H9 (cell line): ENCODE measurements around the gene DEPP1. TPM values are rescaled to one million over a fixed set of nuclear protein-coding genes. Genes with fewer than 3 reads are reported as not detected.

Source experiments
- DNase-seq: peaks from one replicate; pipeline ENCODE4 v3.0.0-alpha.2; 2017
- H2AFZ ChIP-seq: one replicate; pipeline ENCODE4 v1.6.1; 2013; ENCODE audit warnings: mild to moderate bottlenecking, low read length, control low read depth, moderate library complexity
- H2AK5ac ChIP-seq: 2 replicates; pipeline ENCODE4 v1.6.1; 2013; ENCODE audit warnings: low read length, control low read depth, mixed read lengths; ENCODE audit not compliant: insufficient read length
- H2BK120ac ChIP-seq: one replicate; pipeline ENCODE4 v1.6.1; 2013; ENCODE audit warnings: low read depth, mild to moderate bottlenecking, low read length, control low read depth, inconsistent platforms; ENCODE audit not compliant: poor library complexity, severe bottlenecking
- H2BK12ac ChIP-seq: 2 replicates; pipeline ENCODE4 v1.6.1; 2013; ENCODE audit warnings: low read length, control low read depth, mixed read lengths, low read depth; ENCODE audit not compliant: insufficient read length
- H2BK15ac ChIP-seq: 2 replicates; pipeline ENCODE4 v1.6.1; 2013; ENCODE audit warnings: low read depth, low read length, control low read depth
- H2BK20ac ChIP-seq: one replicate; pipeline ENCODE4 v1.6.1; 2013; ENCODE audit warnings: low read depth, mild to moderate bottlenecking, low read length, control low read depth, inconsistent platforms; ENCODE audit not compliant: poor library complexity, severe bottlenecking
- H2BK5ac ChIP-seq: 2 replicates; pipeline ENCODE4 v1.6.1; 2013; ENCODE audit warnings: low read length, control low read depth, mixed read lengths; ENCODE audit not compliant: insufficient read length
- H3K14ac ChIP-seq: 2 replicates; pipeline ENCODE4 v1.6.1; 2013; ENCODE audit warnings: low read length, control low read depth; ENCODE audit not compliant: insufficient read depth
- H3K18ac ChIP-seq: 2 replicates; pipeline ENCODE4 v1.6.1; 2013; ENCODE audit warnings: low read depth, mild to moderate bottlenecking, mixed read lengths, low read length, control low read depth; ENCODE audit not compliant: insufficient read length
- H3K23ac ChIP-seq: 2 replicates; pipeline ENCODE4 v1.6.1; 2013; ENCODE audit warnings: low read length, control low read depth, mixed read lengths, low read depth; ENCODE audit not compliant: insufficient read length
- H3K23me2 ChIP-seq: 2 replicates; pipeline ENCODE4 v1.6.1; 2013; ENCODE audit warnings: low read depth, mild to moderate bottlenecking, mixed read lengths, low read length, control low read depth; ENCODE audit not compliant: insufficient read length, poor library complexity, severe bottlenecking
- H3K27ac ChIP-seq: 2 replicates; pipeline ENCODE4 v1.5.1; 2013; ENCODE audit warnings: low read length, control low read depth, mixed read lengths, low read depth; ENCODE audit not compliant: insufficient read length
- H3K27me3 ChIP-seq: 2 replicates; pipeline ENCODE4 v1.6.1; 2013; ENCODE audit warnings: low read length, control low read depth, inconsistent platforms; ENCODE audit not compliant: insufficient read depth
- H3K4ac ChIP-seq: 2 replicates; pipeline ENCODE4 v1.6.1; 2013; ENCODE audit warnings: low read depth, mild to moderate bottlenecking, control low read depth, inconsistent platforms, low read length, moderate library complexity
- H3K4me1 ChIP-seq: 2 replicates; pipeline ENCODE4 v1.6.1; 2013; ENCODE audit warnings: low read length, control low read depth, inconsistent platforms; ENCODE audit not compliant: insufficient read depth
- H3K4me2 ChIP-seq: 2 replicates; pipeline ENCODE4 v1.6.1; 2013; ENCODE audit warnings: low read length, control low read depth, mixed read lengths; ENCODE audit not compliant: insufficient read length, insufficient read depth
- H3K56ac ChIP-seq: 2 replicates; pipeline ENCODE4 v1.6.1; 2013; ENCODE audit warnings: low read depth, mild to moderate bottlenecking, mixed read lengths, low read length, control low read depth; ENCODE audit not compliant: insufficient read length
- H3K79me1 ChIP-seq: 2 replicates; pipeline ENCODE4 v1.6.1; 2013; ENCODE audit warnings: low read depth, mild to moderate bottlenecking, moderate library complexity, low read length, control low read depth, inconsistent platforms; ENCODE audit not compliant: insufficient read depth, poor library complexity, severe bottlenecking
- H3K79me2 ChIP-seq: 2 replicates; pipeline ENCODE4 v1.6.1; 2013; ENCODE audit warnings: low read length, control low read depth, inconsistent platforms; ENCODE audit not compliant: insufficient read depth
- H3K9ac ChIP-seq: 2 replicates; pipeline ENCODE4 v1.6.1; 2013; ENCODE audit warnings: low read length, control low read depth, mixed read lengths; ENCODE audit not compliant: insufficient read length; ENCODE audit errors: extremely low read depth
- H3K9me3 ChIP-seq: one replicate; pipeline ENCODE4 v1.6.1; 2013; ENCODE audit warnings: low read depth, low read length, inconsistent platforms; ENCODE audit not compliant: control insufficient read depth
- H3T11ph ChIP-seq: one replicate; pipeline ENCODE4 v1.6.1; 2013; ENCODE audit warnings: mild to moderate bottlenecking, low read length, control low read depth, inconsistent platforms
- H4K20me1 ChIP-seq: one replicate; pipeline ENCODE4 v1.6.1; 2013; ENCODE audit not compliant: control insufficient read depth, insufficient read length, insufficient read depth
- H4K5ac ChIP-seq: 2 replicates; pipeline ENCODE4 v1.6.1; 2013; ENCODE audit warnings: low read depth, mild to moderate bottlenecking, mixed read lengths, low read length, control low read depth; ENCODE audit not compliant: insufficient read length
- H4K8ac ChIP-seq: replicated peaks from 2 replicates; pipeline ENCODE4 v1.6.1; 2013; ENCODE audit warnings: low read length, control low read depth, mixed read lengths, low read depth; ENCODE audit not compliant: insufficient read length
- H4K91ac ChIP-seq: 2 replicates; pipeline ENCODE4 v1.6.1; 2013; ENCODE audit warnings: low read depth, mild to moderate bottlenecking, moderate library complexity, mixed read lengths, low read length, control low read depth; ENCODE audit not compliant: insufficient read length
- H3K27ac Mint-ChIP-seq, 3 experiments: 2 replicates in 2 of 3; 3 replicates in 1 of 3; pipeline ENCODE4 v1.8.0; 2020 to 2021; ENCODE audit warnings: mixed read lengths in 3 of 3, mild to moderate bottlenecking in 1 of 3, moderate library complexity in 1 of 3
- H3K27me3 Mint-ChIP-seq: 2 replicates; pipeline ENCODE4 v1.8.0; 2021; ENCODE audit warnings: low read depth, mild to moderate bottlenecking, moderate library complexity, mixed read lengths
- H3K36me3 Mint-ChIP-seq, 3 experiments: 2 replicates in 2 of 3; 3 replicates in 1 of 3; pipeline ENCODE4 v1.8.0; 2020 to 2021; ENCODE audit warnings: low read depth in 3 of 3, mixed read lengths in 3 of 3; ENCODE audit not compliant: insufficient read depth in 1 of 3
- H3K4me1 Mint-ChIP-seq, 2 experiments: 2 replicates each; pipeline ENCODE4 v1.8.0; 2020; ENCODE audit warnings: mixed read lengths in 2 of 2
- H3K4me3 Mint-ChIP-seq, 2 experiments: 2 replicates in 1 of 2; 3 replicates in 1 of 2; pipeline ENCODE4 v1.8.0; 2020 to 2021; ENCODE audit warnings: mild to moderate bottlenecking in 2 of 2, mixed read lengths in 2 of 2, moderate library complexity in 1 of 2
- H3K9me3 Mint-ChIP-seq, 2 experiments: 2 replicates in 1 of 2; 3 replicates in 1 of 2; pipeline ENCODE4 v1.8.0; 2020; ENCODE audit warnings: mild to moderate bottlenecking in 2 of 2, mixed read lengths in 2 of 2, moderate library complexity in 1 of 2
- WGBS: extraction: QIAGEN DNeasy Blood & Tissue Kit; methylation state at CpG from one replicate; pipeline ENCODE4 v1.1.7; 2013; ENCODE audit warnings: missing lambda C conversion rate, low lambda C conversion rate, mixed read lengths; ENCODE audit not compliant: insufficient read length; ENCODE audit errors: extremely low coverage; 5-methylcytosine and 5-hydroxymethylcytosine counted together
- total RNA-seq: library from RNA; stranded (reverse); gene quantifications from 2 replicates; pipeline ENCODE4 v1.2.1, GENCODE V29; 2021
- TF ChIP-seq, protein P1 (sequence below): fragments of 200-600 bp; sonication (generic); conservative IDR thresholded peaks from 3 replicates; pipeline ENCODE4 v1.8.0; 2021; ENCODE audit warnings: antibody characterized with exemption, mild to moderate bottlenecking

DEPP1 gene
- total RNA-seq, 1 experiment from 2014 or later: 2.4 TPM

DNA sequence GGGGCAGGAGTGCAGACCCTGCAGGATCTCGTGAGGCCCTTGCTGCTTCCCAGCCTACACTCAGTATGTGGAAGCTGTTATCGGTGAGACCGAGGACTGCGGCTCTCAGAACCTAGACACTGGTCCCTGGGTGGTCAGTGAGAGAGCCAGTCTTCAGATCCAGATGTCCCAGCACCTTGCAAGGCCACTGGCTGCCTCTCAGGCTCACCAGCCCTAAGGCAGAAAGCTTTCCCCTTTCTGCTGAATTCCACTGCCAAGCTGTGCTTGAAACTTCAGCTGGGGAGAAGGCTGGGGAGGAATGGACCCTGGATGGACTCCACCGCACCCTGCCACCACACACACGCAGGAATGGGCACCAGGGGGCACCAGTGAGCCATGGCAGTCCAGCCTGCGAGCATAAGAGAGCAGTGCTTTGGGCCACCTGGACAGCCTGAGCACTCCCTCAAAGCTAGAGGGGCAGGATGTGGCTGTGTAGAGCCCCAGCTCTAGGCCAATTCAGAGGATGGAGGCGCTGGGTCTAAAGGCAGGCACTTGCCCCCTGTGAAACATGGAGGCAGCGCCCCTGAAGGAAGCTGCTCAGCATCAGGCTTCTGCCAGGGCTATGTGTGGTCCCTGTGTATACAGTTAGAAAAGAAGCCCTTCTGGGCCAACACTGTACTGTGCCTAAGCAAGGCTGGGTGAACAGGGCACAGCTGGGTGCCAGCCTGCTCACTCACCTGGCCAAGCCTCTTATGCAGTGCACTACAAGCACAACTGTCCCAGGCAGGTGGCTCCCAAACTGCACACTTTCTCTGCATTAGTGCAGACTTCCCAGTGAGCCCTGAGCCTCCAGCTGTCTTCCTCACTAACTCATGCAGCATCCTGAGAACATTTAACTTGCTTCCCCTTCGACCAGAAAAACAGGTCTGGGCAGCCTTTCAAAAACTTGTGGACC, 45.8 kb downstream of the DEPP1 start:
- WGBS: no CpG with 5 or more reads among the region's 10 CpGs
- no peak overlapping the region for H3K4me3 Mint-ChIP-seq
- H3K4me2 ChIP-seq: no peak overlapping the region
- H3K23ac ChIP-seq: no peak overlapping the region
- H3K27ac Mint-ChIP-seq: no peak overlapping the region
- TF ChIP-seq, protein P1, sequence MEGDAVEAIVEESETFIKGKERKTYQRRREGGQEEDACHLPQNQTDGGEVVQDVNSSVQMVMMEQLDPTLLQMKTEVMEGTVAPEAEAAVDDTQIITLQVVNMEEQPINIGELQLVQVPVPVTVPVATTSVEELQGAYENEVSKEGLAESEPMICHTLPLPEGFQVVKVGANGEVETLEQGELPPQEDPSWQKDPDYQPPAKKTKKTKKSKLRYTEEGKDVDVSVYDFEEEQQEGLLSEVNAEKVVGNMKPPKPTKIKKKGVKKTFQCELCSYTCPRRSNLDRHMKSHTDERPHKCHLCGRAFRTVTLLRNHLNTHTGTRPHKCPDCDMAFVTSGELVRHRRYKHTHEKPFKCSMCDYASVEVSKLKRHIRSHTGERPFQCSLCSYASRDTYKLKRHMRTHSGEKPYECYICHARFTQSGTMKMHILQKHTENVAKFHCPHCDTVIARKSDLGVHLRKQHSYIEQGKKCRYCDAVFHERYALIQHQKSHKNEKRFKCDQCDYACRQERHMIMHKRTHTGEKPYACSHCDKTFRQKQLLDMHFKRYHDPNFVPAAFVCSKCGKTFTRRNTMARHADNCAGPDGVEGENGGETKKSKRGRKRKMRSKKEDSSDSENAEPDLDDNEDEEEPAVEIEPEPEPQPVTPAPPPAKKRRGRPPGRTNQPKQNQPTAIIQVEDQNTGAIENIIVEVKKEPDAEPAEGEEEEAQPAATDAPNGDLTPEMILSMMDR: peak; percentile 97
- no peak overlapping the region for H2BK15ac ChIP-seq
- no peak overlapping the region for H3K4ac ChIP-seq
- H2BK12ac ChIP-seq: no peak overlapping the region
- no peak overlapping the region for H2AK5ac ChIP-seq
- no peak overlapping the region for H2BK20ac ChIP-seq
- no peak overlapping the region for H3K18ac ChIP-seq
- no peaks in the 10 kb centered on the region; a peak in 1 of 5 replicates for H3K9me3 Mint-ChIP-seq
- DNase-seq: peak; percentile 90
- H3K14ac ChIP-seq: no peak overlapping the region
- H3K9ac ChIP-seq: no peak overlapping the region
- H2BK5ac ChIP-seq: no peak overlapping the region
- no peaks in the 10 kb centered on the region; the same call in 1 of the 2 replicates for H3K4me1 ChIP-seq
- no peaks in the 10 kb centered on the region for H3K9me3 ChIP-seq
- H3K23me2 ChIP-seq: no peaks in the 10 kb centered on the region
- H4K8ac ChIP-seq: no peak overlapping the region
- H3K4me1 Mint-ChIP-seq: peaks cover 0 to 8% of the 10 kb centered on the region in 2 experiments; a peak in 3 of 4 replicates
- H3K27me3 ChIP-seq: no peaks in the 10 kb centered on the region
- H3K56ac ChIP-seq: no peak overlapping the region
- no peak overlapping the region for H2BK120ac ChIP-seq
- H3K79me2 ChIP-seq: no peaks in the 10 kb centered on the region
- no peaks in the 10 kb centered on the region for H3K36me3 Mint-ChIP-seq
- H4K91ac ChIP-seq: no peak overlapping the region
- no peak overlapping the region for H2AFZ ChIP-seq
- no peak overlapping the region for H3K27ac ChIP-seq
- no peaks in the 10 kb centered on the region for H3K79me1 ChIP-seq
- no peak overlapping the region for H4K5ac ChIP-seq
- no peak overlapping the region for H3T11ph ChIP-seq
- no peaks in the 10 kb centered on the region for H4K20me1 ChIP-seq
- H3K27me3 Mint-ChIP-seq: peaks cover 16% of the 10 kb centered on the region
